ENCODE results near the gene USF3.

GRCh38 chr3:113728661-113729060, 32.2 kb upstream of the USF3 start:
- no peak for TF ChIP-seq CTCF (conservative IDR thresholded peaks at IDR 0.05; ENCODE audit: low read length)
- no peak for TF ChIP-seq EZH2phosphoT487 (IDR thresholded peaks at IDR 0.05; ENCODE audit: borderline replicate concordance)
